BJ (cell line): ENCODE measurements around the gene BAIAP2. TPM values are rescaled to one million over a fixed set of nuclear protein-coding genes. Genes with fewer than 3 reads are reported as not detected.
"Not testable (repeated sequence)": the region's sequence is repeated elsewhere in the genome, so short reads cannot be mapped to it uniquely, and the experiment has no call there.

Experiments used
- CTCF ChIA-PET: fragments of 350-600 bp; formaldehyde crosslinking; extraction: SDS; loops from one replicate; lab custom pipeline; 2021; ENCODE audit warnings: antibody characterized with exemption, inconsistent platforms; lab: Yijun Ruan, JAX
- POLR2A ChIA-PET: fragments of 300-600 bp; sonication (Branson Sonifier 250); formaldehyde crosslinking; extraction: SDS; loops from one replicate; lab custom pipeline; 2021; ENCODE audit warnings: antibody characterized with exemption; lab: Charles Lee
- DNase-seq: peaks from one replicate; pipeline ENCODE4 v3.0.0-alpha.2; 2011; ENCODE audit warnings: low read depth
- H3K27me3 ChIP-seq: 2 replicates; pipeline ENCODE4 v1.6.0; 2011; ENCODE audit warnings: low read length; ENCODE audit not compliant: control insufficient read depth, insufficient read depth
- H3K36me3 ChIP-seq: 2 replicates; pipeline ENCODE4 v1.5.1; 2011; ENCODE audit warnings: low read length; ENCODE audit not compliant: control insufficient read depth, insufficient read depth
- H3K4me3 ChIP-seq: 2 replicates; pipeline ENCODE4 v1.5.1; 2011; ENCODE audit warnings: low read depth, mild to moderate bottlenecking, control low read depth, low read length
- CTCF ChIP-seq: IDR thresholded peaks from 2 replicates; pipeline ENCODE4 v1.5.1; 2011; ENCODE audit warnings: low read depth, mild to moderate bottlenecking, control low read depth, inconsistent platforms, low read length, moderate library complexity; ENCODE audit not compliant: insufficient read depth
- polyA plus RNA-seq: library from polyadenylated mRNA; depleted of rRNA; stranded (reverse); fragments of >200 nt; gene quantifications from 2 replicates; pipeline ENCODE4 v1.2.3, GENCODE V29; 2011

The BAIAP2 gene
- polyA plus RNA-seq, 1 experiment, result 12.1 TPM

- Histone ChIP-seq H3K4me3 (no peak overlapping the region), H3K27me3 (peaks cover 23% of the 10 kb centered on the region), H3K36me3 (peaks cover 6% of the 10 kb centered on the region)
- TF ChIP-seq CTCF, result no peak
- CTCF ChIA-PET, result interaction anchor here (1.4 to 1.6 kb wide), 2 partner anchors 68 to 72 kb away, joined by 3 to 6 read pairs; no protein-coding TSS in a partner anchor
- POLR2A ChIA-PET, result no interaction called here
- DNase-seq, result no peak
These were observed 5.1 kb upstream of the BAIAP2 start for GRCh38 chr17:81029859-81030258.

DNA sequence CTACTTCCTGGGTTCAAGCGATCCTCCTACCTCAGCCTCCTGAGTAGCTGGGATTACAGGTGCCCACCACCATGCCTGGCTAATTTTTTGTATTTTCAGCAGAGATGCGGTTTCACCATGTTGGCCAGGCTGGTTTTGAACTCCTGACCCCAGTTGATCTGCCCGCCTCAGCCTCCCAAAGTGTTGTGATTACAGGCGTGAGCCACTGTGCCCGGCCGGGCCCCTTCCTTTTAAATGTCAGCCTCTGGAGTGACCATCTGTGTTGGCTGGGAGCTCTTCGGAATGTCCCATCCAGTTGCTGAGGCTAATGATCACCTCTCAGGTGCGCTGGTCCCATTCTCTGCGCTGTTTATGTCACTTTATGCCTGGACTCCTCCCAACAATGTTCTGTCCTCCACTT lies 4.6 kb upstream of the BAIAP2 start:
- CTCF ChIA-PET, result interaction anchor here (1.4 to 1.6 kb wide), 2 partner anchors 67 to 72 kb away, joined by 3 to 6 read pairs; no protein-coding TSS in a partner anchor
- POLR2A ChIA-PET, H3K4me3 ChIP-seq, H3K36me3 ChIP-seq, DNase-seq: not testable (repeated sequence)
- peaks cover 23% of the 10 kb centered on the region for H3K27me3 ChIP-seq

- CTCF ChIA-PET, result interaction anchor here (1.4 to 2.7 kb wide), 3 partner anchors 7 to 71 kb away, joined by 3 to 18 read pairs (median 6); no protein-coding TSS in a partner anchor
- POLR2A ChIA-PET, result interaction anchor here (0.6 kb wide), 1 partner anchor 441 kb away, joined by 4 read pairs; no protein-coding TSS in a partner anchor
- Histone ChIP-seq H3K36me3 (peaks cover 6% of the 10 kb centered on the region), H3K27me3 (peaks cover 20% of the 10 kb centered on the region), H3K4me3 (no peak overlapping the region)
- no peak for TF ChIP-seq CTCF
- DNase-seq, result no peak
These were observed 4.0 kb upstream of the BAIAP2 start for GRCh38 chr17:81030741-81031565.

- DNase-seq, result no peak
- POLR2A ChIA-PET, result interaction anchor here (0.6 kb wide), 1 partner anchor 441 kb away, joined by 4 read pairs; no protein-coding TSS in a partner anchor
- TF ChIP-seq CTCF, result no peak
- Histone ChIP-seq H3K36me3 (peaks cover 6% of the 10 kb centered on the region), H3K27me3 (peaks cover 12% of the 10 kb centered on the region), H3K4me3 (no peak overlapping the region)
- CTCF ChIA-PET, result interaction anchor here (0.6 to 2.7 kb wide), 2 partner anchors 8 to 761 kb away, joined by 3 to 18 read pairs; no protein-coding TSS in a partner anchor
These were observed 3.1 kb upstream of the BAIAP2 start for GRCh38 chr17:81031566-81032550.

DNA sequence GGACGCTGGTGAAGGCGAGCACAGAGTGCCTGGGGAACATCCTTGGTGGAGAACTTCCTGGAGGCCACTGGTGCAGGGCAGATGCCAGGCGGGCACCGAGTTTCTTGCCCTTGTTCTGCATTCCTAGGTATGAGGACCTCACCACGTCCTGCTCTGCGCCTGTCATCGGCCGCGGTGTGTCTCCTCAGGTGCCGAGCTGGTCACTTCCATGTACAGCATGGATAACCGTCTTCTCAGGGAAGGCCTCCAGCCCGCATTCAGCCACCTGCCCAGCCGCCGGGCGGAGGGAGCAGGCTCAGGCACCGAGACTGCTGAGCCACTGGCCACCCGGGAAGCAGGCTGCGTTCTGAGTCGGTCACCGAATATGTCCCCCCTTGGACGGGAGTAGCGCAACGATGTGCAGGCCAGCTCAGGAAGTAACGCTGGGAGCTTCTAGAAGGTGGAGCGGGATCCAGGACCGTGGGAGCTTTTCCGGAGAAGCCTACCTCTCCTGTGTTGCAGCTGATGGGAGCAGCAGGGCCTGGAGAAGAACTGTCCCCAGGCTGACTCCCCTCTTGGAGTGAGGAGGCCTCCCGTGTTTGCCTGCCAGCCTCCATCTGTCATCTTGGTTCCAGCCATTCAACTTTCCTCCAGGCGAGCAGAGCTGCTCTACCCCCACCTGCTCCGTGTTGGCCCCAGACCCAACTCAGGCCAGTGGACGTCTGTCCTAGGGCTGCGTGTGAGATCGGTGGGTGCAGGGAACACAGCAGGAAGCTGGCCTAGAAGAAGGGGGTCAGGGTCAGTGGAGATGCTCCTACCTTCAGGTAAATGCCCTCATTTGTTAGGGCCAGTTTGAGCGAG lies 2.1 kb upstream of the BAIAP2 start:
- POLR2A ChIA-PET, result no interaction called here
- Histone ChIP-seq H3K36me3 (peaks cover 8% of the 10 kb centered on the region), H3K27me3 (peaks cover 6% of the 10 kb centered on the region), H3K4me3 (no peak overlapping the region)
- no peak for TF ChIP-seq CTCF
- no peak for DNase-seq
- CTCF ChIA-PET, result interaction anchor here (1.5 to 2.7 kb wide), 3 partner anchors 9 to 69 kb away, joined by 5 to 18 read pairs (median 7); no protein-coding TSS in a partner anchor
